Panc1 (cell line): Measurements from ENCODE around the gene NKAIN4. TPM values are rescaled to one million over a fixed set of nuclear protein-coding genes. Genes with fewer than 3 reads are reported as not detected.

Experiments used
- ATAC-seq: fragments of 200-7000 bp; cut with Tn5 transposase; 2 replicates; pipeline ENCODE4 v1.9.1; 2020; ENCODE audit warnings: mild to moderate bottlenecking, moderate library complexity
- BruUV-seq: library from RNA; stranded (reverse); fragments of 400-500 nt; replicated peaks from 2 replicates; lab custom pipeline; 2021; lab: Mats Ljungman, UMichigan
- CTCF ChIA-PET: fragments of 300-600 bp; sonication (Branson Sonifier 250); formaldehyde crosslinking; loops from one replicate; lab custom pipeline; 2022; ENCODE audit warnings: antibody characterized with exemption; lab: Charles Lee
- POLR2A ChIA-PET: fragments of 300-600 bp; sonication (Branson Sonifier 250); formaldehyde crosslinking; loops from one replicate; lab custom pipeline; 2022; ENCODE audit warnings: antibody characterized with exemption; lab: Charles Lee
- DNase-seq: peaks from one replicate; pipeline ENCODE4 v3.0.0-alpha.2; 2010; ENCODE audit warnings: low read depth, low spot score
- H3K27ac ChIP-seq: 2 replicates; pipeline ENCODE4 v1.5.1; 2011; ENCODE audit warnings: mild to moderate bottlenecking, low read length, inconsistent platforms
- H3K27me3 ChIP-seq: fragments of 200-500 bp; sonication (Bioruptor generic); 2 replicates; pipeline ENCODE4 v1.6.0; 2014; ENCODE audit warnings: low read length, inconsistent platforms; ENCODE audit not compliant: control insufficient read depth, insufficient read depth
- H3K36me3 ChIP-seq: fragments of 200-500 bp; sonication (Bioruptor generic); 2 replicates; pipeline ENCODE4 v1.5.1; 2014; ENCODE audit warnings: inconsistent platforms, mild to moderate bottlenecking, low read length, moderate library complexity; ENCODE audit not compliant: control insufficient read depth, insufficient read depth
- H3K4me1 ChIP-seq: 2 replicates; pipeline ENCODE4 v1.5.1; 2011; ENCODE audit warnings: inconsistent platforms, mild to moderate bottlenecking, low read length, moderate library complexity; ENCODE audit not compliant: control insufficient read depth, insufficient read depth
- H3K4me3 ChIP-seq, 2 experiments: 2 replicates each; pipeline ENCODE4 v1.5.1; 2011 to 2012; ENCODE audit warnings: low read depth in 2 of 2, low read length in 2 of 2, mild to moderate bottlenecking in 2 of 2, inconsistent platforms in 1 of 2, moderate library complexity in 1 of 2
- H3K9me3 ChIP-seq: fragments of 200-500 bp; sonication (Bioruptor generic); 2 replicates; pipeline ENCODE4 v1.5.1; 2014; ENCODE audit warnings: low read depth, mild to moderate bottlenecking, inconsistent platforms, low read length, moderate library complexity; ENCODE audit not compliant: control insufficient read depth, insufficient read depth
- POLR2AphosphoS5 ChIP-seq: IDR thresholded peaks from 2 replicates; pipeline ENCODE4 v1.6.1; 2012; ENCODE audit warnings: mild to moderate bottlenecking, low read depth, low read length, moderate library complexity
- SIN3A ChIP-seq: IDR thresholded peaks from 2 replicates; pipeline ENCODE4 v1.6.1; 2012; ENCODE audit warnings: low read depth, mild to moderate bottlenecking, low read length, moderate library complexity, borderline replicate concordance; ENCODE audit not compliant: insufficient read depth
- TCF7L2 ChIP-seq: IDR thresholded peaks from 2 replicates; pipeline ENCODE4 v1.6.1; 2011; ENCODE audit warnings: mild to moderate bottlenecking, low read depth, low read length, inconsistent platforms
- in situ Hi-C: cut with HindIII; loops from 2 replicates; pipeline ENCODE4 v1.10.0; 2016; ENCODE audit warnings: low sequenced_read_pairs, low pct_unique_long_range_greater_than_20kb
- intact Hi-C: fragments of 100-400 bp; cut with micrococcal nuclease; formaldehyde crosslinking; loops from one replicate; pipeline ENCODE4 v1.10.0; 2022; ENCODE audit not compliant: unreplicated experiment
- total RNA-seq: library from RNA; stranded (reverse); gene quantifications from one replicate; pipeline ENCODE4 v1.2.1, GENCODE V29; 2021; ENCODE audit not compliant: unreplicated experiment
- TF ChIP-seq, protein P1 (sequence below), 2 experiments: IDR thresholded peaks; 2 replicates each; pipeline ENCODE4 v1.6.1; 2011 to 2012; ENCODE audit warnings: low read depth in 2 of 2, control low read depth in 1 of 2, low read length in 1 of 2, mild to moderate bottlenecking in 1 of 2, moderate library complexity in 1 of 2; ENCODE audit not compliant: insufficient read depth in 1 of 2
- TF ChIP-seq, protein P2 (sequence below): fragments of 450-650 bp; IDR thresholded peaks from 2 replicates; pipeline ENCODE4 v1.5.1; 2017; ENCODE audit warnings: mild to moderate bottlenecking

The NKAIN4 gene
- total RNA-seq, 1 experiment from 2014 or later = 5.5 TPM

DNA sequence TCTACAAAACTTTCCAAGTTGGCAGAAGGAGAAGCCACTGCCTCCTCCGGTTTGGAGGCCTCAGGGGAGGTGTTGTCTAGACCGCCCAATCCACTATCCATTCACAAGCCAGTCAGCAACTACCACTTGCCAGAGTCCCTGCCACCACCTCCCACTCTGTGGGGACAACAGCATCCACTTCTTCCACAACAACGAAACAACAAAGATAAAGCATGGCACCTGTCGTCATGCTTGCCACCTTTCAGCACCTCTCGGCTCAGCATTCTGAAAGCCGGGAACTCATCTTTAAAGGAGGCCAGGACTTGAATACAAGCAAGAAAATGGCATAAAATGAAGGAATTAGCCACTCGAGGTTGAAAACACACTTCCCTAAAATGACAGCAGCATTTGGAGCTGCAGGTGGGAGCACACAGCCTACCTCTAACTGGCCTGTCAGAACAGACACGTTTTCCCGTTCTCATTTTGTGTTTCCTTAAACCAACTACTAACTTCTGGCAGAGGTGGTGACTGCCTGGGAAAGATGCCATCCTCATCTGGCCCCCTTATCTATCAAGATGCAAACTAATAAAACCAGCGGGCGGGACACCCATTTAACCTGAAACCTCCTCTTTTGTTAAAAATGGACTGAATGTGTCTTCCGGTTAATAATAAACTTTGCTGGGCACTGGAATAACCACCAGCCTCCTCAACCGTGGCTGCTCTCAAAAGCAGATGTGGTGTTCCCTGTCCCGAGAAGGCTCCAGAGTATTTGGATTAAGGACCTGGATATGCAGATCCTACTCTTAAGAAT is 60.1 kb downstream of the NKAIN4 start:
- in situ Hi-C loops = no loop called here
- POLR2A ChIA-PET = interaction anchor here (0.5 kb wide), 1 partner anchor 91 kb away, joined by 3 read pairs; no protein-coding TSS in a partner anchor

DNA sequence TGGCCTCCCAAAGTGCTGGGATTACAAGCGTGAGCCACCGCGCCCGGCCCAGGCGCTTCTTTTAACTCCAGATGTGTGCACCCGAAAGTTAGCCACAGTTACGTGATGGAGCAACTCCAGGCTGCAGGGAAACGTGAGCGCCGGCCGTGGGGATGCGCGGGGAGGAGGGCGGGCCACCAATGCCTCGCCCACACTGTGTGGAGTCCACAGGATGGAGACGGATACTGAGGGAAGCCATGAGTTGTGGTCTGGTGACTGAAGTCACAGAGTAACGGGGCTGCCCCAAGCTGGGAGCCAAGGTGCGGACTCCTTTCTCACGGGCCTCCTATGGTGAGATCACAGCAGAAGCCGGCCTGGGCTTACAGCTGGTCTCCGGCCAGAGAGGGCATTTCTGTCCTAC is 61.5 kb downstream of the NKAIN4 start:
- ATAC-seq (no peak), DNase-seq (no peak)
- Histone ChIP-seq H3K27ac (no peak overlapping the region), H3K27me3 (no peaks in the 10 kb centered on the region), H3K9me3 (no peaks in the 10 kb centered on the region), H3K4me3 (no peak overlapping the region), H3K4me1 (0 out of 2 replicates have a peak, but pooled peaks cover 3% of the 10 kb centered on the region), H3K36me3 (peaks cover 2% of the 10 kb centered on the region; the same call in 1 of the 2 replicates)
- no TSS peak for BruUV-seq
- ChIA-PET CTCF (no interaction called here), POLR2A (no interaction called here)
- intact Hi-C loops = no loop called here
- no peak for TF ChIP-seq TCF7L2
- TF ChIP-seq POLR2AphosphoS5 = no peak
- in situ Hi-C loops = no loop called here

More for the DNA sequence above, 60.1 kb downstream of the NKAIN4 start:
- no peak overlapping the region for H3K4me3 ChIP-seq
- TF ChIP-seq TCF7L2 = no peak
- no peak; the same call in 1 of the 2 replicates for TF ChIP-seq POLR2AphosphoS5
- TF ChIP-seq, protein P1, sequence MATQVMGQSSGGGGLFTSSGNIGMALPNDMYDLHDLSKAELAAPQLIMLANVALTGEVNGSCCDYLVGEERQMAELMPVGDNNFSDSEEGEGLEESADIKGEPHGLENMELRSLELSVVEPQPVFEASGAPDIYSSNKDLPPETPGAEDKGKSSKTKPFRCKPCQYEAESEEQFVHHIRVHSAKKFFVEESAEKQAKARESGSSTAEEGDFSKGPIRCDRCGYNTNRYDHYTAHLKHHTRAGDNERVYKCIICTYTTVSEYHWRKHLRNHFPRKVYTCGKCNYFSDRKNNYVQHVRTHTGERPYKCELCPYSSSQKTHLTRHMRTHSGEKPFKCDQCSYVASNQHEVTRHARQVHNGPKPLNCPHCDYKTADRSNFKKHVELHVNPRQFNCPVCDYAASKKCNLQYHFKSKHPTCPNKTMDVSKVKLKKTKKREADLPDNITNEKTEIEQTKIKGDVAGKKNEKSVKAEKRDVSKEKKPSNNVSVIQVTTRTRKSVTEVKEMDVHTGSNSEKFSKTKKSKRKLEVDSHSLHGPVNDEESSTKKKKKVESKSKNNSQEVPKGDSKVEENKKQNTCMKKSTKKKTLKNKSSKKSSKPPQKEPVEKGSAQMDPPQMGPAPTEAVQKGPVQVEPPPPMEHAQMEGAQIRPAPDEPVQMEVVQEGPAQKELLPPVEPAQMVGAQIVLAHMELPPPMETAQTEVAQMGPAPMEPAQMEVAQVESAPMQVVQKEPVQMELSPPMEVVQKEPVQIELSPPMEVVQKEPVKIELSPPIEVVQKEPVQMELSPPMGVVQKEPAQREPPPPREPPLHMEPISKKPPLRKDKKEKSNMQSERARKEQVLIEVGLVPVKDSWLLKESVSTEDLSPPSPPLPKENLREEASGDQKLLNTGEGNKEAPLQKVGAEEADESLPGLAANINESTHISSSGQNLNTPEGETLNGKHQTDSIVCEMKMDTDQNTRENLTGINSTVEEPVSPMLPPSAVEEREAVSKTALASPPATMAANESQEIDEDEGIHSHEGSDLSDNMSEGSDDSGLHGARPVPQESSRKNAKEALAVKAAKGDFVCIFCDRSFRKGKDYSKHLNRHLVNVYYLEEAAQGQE (IDR thresholded peaks at IDR 0.05; ENCODE audit: insufficient read depth in 1 of 2, low read depth in 2 of 2, low read length in 1 of 2) = no peak
- TF ChIP-seq, protein P2, sequence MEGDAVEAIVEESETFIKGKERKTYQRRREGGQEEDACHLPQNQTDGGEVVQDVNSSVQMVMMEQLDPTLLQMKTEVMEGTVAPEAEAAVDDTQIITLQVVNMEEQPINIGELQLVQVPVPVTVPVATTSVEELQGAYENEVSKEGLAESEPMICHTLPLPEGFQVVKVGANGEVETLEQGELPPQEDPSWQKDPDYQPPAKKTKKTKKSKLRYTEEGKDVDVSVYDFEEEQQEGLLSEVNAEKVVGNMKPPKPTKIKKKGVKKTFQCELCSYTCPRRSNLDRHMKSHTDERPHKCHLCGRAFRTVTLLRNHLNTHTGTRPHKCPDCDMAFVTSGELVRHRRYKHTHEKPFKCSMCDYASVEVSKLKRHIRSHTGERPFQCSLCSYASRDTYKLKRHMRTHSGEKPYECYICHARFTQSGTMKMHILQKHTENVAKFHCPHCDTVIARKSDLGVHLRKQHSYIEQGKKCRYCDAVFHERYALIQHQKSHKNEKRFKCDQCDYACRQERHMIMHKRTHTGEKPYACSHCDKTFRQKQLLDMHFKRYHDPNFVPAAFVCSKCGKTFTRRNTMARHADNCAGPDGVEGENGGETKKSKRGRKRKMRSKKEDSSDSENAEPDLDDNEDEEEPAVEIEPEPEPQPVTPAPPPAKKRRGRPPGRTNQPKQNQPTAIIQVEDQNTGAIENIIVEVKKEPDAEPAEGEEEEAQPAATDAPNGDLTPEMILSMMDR = no peak
- no peak for TF ChIP-seq SIN3A
- H3K27me3 ChIP-seq = no peaks in the 10 kb centered on the region
- BruUV-seq = no TSS peak
- intact Hi-C loops = no loop called here
- no peak overlapping the region for H3K27ac ChIP-seq
- H3K4me1 ChIP-seq = 0 out of 2 replicates have a peak, but pooled peaks cover 3% of the 10 kb centered on the region
- H3K36me3 ChIP-seq = peaks cover 2% of the 10 kb centered on the region; the same call in 1 of the 2 replicates
- CTCF ChIA-PET = no interaction called here
- DNase-seq = no peak
- no peak for ATAC-seq
- no peaks in the 10 kb centered on the region for H3K9me3 ChIP-seq

DNA sequence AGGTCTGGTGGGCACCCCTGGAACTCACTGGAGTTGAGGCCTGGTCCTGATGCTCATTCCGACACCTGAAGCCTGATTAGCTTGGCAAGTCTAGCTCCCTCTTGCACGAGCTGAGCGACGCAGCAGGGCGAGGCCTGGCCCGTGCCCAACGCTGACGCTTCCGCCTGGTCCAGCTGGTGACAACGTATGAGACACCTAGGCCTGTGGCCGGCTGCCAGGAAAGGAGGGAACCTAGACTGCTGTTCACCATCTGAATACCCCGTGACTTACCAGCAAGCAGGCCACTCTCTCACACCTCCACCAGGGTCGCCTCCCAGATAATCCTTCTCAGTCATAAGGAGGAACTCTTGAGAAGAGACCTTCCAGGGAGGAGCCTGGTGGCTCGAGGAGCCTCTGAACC is 62.9 kb downstream of the NKAIN4 start:
- CTCF ChIA-PET = no interaction called here
- Histone ChIP-seq H3K9me3 (no peaks in the 10 kb centered on the region), H3K36me3 (peaks cover 2% of the 10 kb centered on the region; the same call in 1 of the 2 replicates), H3K4me3 (no peak overlapping the region), H3K27ac (no peak overlapping the region), H3K4me1 (no peaks in the 10 kb centered on the region), H3K27me3 (no peaks in the 10 kb centered on the region)
- TF ChIP-seq, protein P1 (IDR thresholded peaks at IDR 0.05; ENCODE audit: insufficient read depth in 1 of 2, low read depth in 2 of 2, low read length in 1 of 2) = no peak
- TF ChIP-seq POLR2AphosphoS5 = no peak
- TF ChIP-seq, protein P2 = no peak
- in situ Hi-C loops (no loop called here), intact Hi-C loops (no loop called here)
- ATAC-seq (peak; percentile 78), DNase-seq (peak; percentile 87)
- BruUV-seq = no TSS peak
- POLR2A ChIA-PET = no interaction called here
